Activated CD4-positive, alpha-beta T cell treated with anti-CD3 and anti-CD28 coated beads, Interleukin-2, amount 50 U/mL, for 48 hours (primary cell): ENCODE data around the gene FADS2.

Experiments
- DNase-seq, 2 experiments: peaks; one replicate each; pipeline ENCODE4 v3.0.0-alpha.2; 2020

The FADS2 gene

DNA sequence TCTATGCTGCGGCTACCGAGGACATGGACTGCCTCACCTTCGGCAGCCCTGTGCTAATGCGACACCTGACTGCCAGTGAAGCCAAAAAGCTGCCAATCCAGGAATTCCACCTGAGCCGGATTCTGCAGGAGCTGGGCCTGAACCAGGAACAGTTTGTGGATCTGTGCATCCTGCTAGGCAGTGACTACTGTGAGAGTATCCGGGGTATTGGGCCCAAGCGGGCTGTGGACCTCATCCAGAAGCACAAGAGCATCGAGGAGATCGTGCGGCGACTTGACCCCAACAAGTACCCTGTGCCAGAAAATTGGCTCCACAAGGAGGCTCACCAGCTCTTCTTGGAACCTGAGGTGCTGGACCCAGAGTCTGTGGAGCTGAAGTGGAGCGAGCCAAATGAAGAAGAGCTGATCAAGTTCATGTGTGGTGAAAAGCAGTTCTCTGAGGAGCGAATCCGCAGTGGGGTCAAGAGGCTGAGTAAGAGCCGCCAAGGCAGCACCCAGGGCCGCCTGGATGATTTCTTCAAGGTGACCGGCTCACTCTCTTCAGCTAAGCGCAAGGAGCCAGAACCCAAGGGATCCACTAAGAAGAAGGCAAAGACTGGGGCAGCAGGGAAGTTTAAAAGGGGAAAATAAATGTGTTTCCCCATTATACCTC is 32.1 kb upstream of the FADS2 start:
- DNase-seq: no peak

DNA sequence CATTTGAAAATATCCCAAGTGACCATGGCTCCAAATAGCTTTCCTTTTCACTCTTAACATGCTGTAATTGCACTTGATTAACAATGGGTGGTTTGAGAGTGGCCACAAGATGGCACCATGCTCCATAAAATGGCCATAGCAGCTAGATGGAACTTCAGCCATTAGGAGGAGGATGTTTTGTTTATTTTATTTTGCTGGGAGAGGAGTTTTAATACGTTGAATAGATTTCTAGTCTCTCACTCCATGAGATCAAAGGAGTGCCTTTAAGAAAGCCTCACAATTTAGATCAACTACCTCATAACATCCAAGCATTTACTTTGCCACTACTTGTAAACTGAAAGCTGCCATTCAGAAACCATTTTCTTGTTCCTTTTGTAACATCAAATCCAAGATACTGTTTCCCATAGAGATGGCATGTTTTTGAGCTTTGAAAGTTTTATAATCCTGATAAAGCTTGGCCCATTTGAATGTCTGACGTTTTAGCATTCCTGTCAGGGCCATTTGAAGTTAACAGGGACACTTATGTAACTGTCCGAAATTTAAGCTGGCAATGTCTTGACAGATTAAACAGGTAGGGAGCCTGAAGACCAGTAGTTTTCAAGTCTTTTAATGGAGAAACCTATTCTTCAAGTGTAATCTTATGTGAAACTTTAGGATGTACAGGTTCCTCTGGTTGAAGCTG is 30.7 kb upstream of the FADS2 start:
- DNase-seq: peak; percentile 55 to 68

DNA sequence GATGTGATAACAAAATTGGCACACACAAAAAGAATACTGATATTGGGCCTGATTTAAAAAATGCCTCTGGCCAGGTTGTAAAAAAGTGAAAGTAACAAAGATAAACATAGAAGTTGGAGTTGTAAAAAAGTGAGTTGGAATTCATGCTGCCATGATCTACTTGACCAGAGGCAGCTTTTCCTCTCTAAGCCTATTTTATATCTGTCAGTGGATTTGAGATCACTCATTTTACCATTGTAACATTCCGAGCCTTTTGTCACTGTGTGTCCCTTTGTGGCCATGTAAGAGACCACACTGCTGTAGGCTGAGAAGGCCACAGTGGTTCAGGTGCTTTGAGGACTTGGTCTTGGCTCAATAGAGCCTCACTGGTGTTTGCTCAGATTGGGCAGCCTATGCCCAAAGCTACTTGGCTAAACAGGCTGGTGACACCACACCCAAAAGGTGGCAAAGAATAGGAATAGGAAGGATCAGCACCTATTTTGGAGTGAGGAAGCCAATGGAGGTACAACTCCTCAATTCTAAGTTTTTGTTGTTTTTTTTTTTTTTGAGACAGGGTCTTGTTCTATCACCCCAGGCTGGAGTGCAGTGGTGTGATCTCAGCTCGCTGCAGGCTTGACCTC is 28.3 kb upstream of the FADS2 start:
- no peak for DNase-seq

DNA sequence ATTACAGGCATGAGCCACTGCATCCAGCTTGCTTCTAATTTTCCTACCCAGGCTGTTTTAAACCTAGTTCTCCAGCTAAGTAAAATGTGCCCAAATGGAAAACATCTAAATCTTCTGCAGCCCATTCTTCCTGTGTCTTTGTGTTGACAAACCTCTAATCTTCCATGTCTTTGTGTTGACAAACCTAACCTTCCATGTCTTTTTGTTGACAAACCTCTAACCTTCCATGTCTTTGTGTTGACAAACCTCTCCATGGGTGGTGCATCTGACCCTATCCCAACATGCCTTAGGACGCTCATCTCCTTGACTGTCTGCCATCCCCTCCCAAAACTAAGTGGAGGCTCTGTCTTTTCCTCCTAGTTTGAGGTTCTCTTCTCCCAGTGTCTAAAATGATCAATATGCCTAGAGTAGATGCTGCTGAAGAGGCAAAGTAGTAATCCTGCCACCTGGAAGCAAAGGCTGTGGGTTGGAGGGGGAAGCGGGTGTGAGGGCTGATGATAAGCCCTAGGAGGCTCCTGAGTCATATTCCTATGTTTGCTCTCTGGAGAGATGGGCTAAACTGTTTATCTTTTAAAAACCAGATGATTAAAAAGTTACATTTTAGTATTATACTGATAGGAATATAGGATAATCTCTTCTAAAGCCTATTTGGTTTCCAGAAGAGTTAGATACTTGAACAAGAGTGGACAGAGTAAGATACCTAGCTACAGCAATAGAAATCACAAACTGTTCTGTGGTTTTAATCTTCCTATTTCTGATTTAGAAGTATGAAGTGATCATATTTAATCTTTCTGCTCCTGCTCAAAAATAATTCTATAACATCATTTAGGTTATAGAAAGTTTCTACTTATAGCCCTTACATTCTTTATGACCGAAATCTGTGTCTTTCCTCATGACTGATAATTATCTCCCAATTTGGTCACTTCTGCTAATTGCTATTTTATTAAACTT is 27.5 kb upstream of the FADS2 start:
- DNase-seq: no peak

GRCh38 chr11:61802605-61803004 is 25.5 kb upstream of the FADS2 start:
- no peak for DNase-seq

DNA sequence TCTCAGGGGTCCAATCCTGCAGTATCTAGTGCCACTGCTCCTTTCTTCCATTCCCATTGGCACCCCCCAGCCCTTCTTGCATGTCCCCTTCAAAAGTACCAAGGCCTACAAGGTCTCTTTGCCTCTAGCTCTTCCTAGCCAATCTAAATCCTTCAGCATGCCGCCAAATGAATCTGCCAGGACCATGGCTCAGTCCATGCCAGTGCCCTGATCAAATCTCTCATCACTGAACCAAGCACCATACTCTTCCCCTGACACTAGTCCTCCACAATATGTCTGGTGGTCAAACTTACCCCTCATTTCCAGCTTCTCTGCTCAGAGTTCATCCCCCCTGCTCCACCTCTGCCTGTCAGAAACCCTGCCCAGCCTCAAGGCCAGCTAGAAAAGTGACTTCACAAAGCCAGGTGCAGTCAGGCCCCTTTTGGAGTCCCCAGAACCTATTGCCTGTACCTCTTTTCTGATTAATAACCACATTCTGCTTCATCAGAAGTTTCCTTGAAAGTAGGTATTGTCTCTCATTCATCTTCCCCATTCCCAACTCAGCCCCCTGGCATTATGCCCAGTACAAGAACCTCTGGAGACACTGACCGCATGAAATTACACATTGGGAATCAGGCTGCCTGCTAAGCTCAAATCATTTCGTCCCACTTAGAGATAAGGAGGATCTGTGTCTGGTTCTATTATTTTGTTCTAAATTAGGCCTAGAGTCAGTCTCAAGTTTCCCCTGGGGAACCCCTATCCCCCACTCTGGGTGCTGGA is 24.0 kb upstream of the FADS2 start:
- no peak for DNase-seq

DNA sequence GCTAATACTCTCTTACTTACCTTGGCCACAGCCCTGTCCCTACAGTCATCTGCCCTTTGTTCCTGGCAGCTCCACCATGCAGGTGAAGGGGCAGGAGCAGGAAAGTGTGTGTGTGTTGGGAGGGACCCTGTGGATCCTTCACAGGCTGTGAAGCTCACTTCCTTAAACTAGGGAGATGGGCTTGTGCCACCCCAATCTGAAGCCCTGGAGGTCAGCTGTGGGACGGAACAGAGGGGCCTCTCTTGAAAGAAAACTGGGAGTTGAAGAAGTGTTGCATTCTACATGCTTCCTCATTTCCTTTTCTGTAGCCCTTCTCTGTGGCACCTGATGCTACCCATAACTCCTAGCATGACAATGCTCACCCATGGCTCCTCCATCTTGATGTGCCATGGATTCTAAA is 23.0 kb upstream of the FADS2 start:
- DNase-seq: no peak

GRCh38 chr11:61806785-61807184 is 21.3 kb upstream of the FADS2 start:
- no peak for DNase-seq

- DNase-seq: no peak
Measured at GRCh38 chr11:61810671-61811175, 17.4 kb upstream of the FADS2 start.

GRCh38 chr11:61811831-61812230 is 16.3 kb upstream of the FADS2 start:
- DNase-seq: no peak

- no peak for DNase-seq
Measured at GRCh38 chr11:61812736-61813411, 15.2 kb upstream of the FADS2 start.

- no peak for DNase-seq
Measured at GRCh38 chr11:61814247-61814957, 13.7 kb upstream of the FADS2 start.

GRCh38 chr11:61814958-61815789 is 12.9 kb upstream of the FADS2 start:
- DNase-seq: peak; percentile 67 to 71

- peak; percentile 64 to 69 for DNase-seq
Measured at GRCh38 chr11:61815790-61816735, 12.0 kb upstream of the FADS2 start.

DNA sequence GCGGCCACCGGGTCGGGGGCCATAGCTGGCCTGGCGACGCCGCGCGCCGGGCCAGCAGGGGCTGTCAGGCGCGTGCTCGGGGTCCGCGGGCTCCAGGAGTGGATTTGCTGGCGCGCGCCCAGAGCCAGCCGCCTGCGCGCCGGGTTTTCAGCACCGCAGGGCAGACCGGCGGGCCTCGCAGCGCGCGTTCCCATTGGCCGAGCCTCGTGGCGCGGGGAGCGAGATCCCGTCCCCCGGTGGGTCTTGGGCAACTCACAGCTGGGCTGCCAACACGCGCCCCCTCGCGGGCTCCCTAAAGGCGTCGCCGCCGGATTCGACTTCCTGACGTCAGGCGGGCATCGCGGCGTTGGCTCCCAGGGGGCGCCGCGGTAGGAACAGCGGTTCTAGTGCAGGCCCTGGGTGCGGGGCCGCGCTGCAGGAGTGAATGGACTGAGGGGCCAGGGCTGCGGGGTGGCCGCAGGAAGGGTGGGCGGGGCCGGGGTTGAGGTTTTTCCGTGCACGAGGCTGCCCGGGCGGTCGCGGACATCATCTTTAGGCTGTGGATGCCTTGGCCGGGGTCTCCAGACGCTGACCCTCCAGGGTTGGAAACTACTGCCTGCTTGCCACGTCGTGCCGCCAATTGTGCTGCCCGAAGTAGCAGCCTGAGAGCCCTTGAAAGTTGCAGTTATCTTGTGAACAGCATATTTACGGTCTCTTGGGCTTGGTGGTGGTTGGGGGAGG is 11.2 kb upstream of the FADS2 start, which contains the start of gene FADS1:
TSS of gene FADS1 (minus strand) at position 268 of the 720 bp plus-strand sequence. CDS start at position 194, 74 bp downstream.
- DNase-seq: peak; percentile 81 to 86

DNA sequence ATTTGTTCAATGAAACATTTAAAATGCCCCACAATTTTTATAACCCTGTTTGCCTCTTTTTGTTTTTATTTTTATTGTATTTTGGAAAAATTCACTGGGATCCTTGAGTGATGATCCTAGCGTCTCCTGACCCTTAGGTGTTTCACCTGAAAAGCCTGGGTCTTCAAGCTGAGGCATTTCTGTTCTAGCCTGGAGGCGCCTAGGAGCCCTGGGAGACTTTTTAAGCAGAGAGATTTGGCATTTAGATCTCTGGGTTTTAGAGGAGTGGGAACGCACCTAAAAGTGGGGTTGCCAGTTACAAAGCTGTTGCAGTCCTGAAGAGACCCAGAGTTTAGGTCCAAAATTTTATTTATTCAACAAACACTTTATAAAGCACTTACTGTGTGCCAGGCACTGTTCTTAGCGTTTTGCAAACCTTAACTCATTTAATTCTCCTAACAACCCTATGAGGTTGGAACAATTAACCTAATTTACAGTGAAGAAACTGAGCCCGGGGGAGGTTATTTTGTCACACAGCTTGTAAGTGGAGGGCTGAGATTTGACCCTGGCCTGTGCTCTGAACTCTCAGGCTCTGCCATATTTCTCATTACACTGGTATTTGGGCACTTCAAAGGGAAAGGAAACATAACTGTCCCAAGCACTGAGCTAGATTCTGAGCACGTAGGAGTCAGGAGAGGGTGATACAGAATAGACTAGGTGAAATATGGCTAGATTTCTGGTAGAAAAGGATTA is 10.5 kb upstream of the FADS2 start:
- DNase-seq: no peak

GRCh38 chr11:61820174-61820573 is 7.9 kb upstream of the FADS2 start:
- DNase-seq: no peak
